DND-41 (cell line): ENCODE measurements around the gene MME.

Experiments used
- CTCF ChIP-seq: IDR thresholded peaks from 2 replicates; pipeline ENCODE4 v1.5.1; 2012; ENCODE audit warnings: borderline replicate concordance, low read length, moderate library complexity, mild to moderate bottlenecking; ENCODE audit not compliant: poor library complexity, severe bottlenecking; ENCODE audit errors: extremely low read depth
- EZH2 ChIP-seq: IDR thresholded peaks from 3 replicates; pipeline ENCODE4 v1.6.1; 2012; ENCODE audit warnings: borderline replicate concordance, low read depth, mild to moderate bottlenecking, moderate library complexity, low read length, inconsistent platforms; ENCODE audit not compliant: severe bottlenecking

GRCh38 chr3:155211266-155211665, 131.1 kb downstream of the MME start:
- TF ChIP-seq CTCF (no peak), EZH2 (no peak)
